Neural cell (in vitro differentiated cells): ENCODE data around the gene FOXL1. TPM values are rescaled to one million over a fixed set of nuclear protein-coding genes. Genes with fewer than 3 reads are reported as not detected.
A peak's percentile ranks its signal among the peaks of the same experiment; 100 is the strongest.

Source experiments
- H2AFZ ChIP-seq: fragments of 200-600, 300-800 bp; sonication (generic), shearing (Covaris generic); 2 replicates; pipeline ENCODE4 v1.6.0; 2014; ENCODE audit warnings: low read depth, mild to moderate bottlenecking, antibody characterized with exemption, low read length, moderate library complexity
- H3F3A ChIP-seq: fragments of 200-600 bp; shearing (Covaris generic); 2 replicates; pipeline ENCODE4 v1.6.1; 2016; ENCODE audit warnings: mild to moderate bottlenecking, moderate library complexity, mixed read lengths, antibody characterized with exemption, low read length; ENCODE audit not compliant: insufficient read depth, poor library complexity, severe bottlenecking
- H3K27ac ChIP-seq: fragments of 200-600, 300-800 bp; sonication (generic), shearing (Covaris generic); 2 replicates; pipeline ENCODE4 v1.5.1; 2014; ENCODE audit warnings: mild to moderate bottlenecking, low read length, moderate library complexity
- H3K27me3 ChIP-seq: fragments of 300-800, 200-600 bp; sonication (generic), shearing (Covaris generic); 2 replicates; pipeline ENCODE4 v1.6.0; 2014; ENCODE audit warnings: mild to moderate bottlenecking, low read depth, low read length, moderate library complexity; ENCODE audit not compliant: insufficient read depth
- H3K36me3 ChIP-seq: fragments of 300-800, 200-600 bp; sonication (generic), shearing (Covaris generic); 2 replicates; pipeline ENCODE4 v1.5.1; 2014; ENCODE audit warnings: mild to moderate bottlenecking, antibody characterized with exemption, low read length, moderate library complexity; ENCODE audit not compliant: insufficient read depth
- H3K4me2 ChIP-seq: fragments of 300-800, 200-600 bp; sonication (generic), shearing (Covaris generic); 2 replicates; pipeline ENCODE4 v1.6.0; 2014; ENCODE audit warnings: mild to moderate bottlenecking, low read length
- H3K4me3 ChIP-seq: fragments of 300-800, 200-600 bp; sonication (generic), shearing (Covaris generic); 2 replicates; pipeline ENCODE4 v1.5.1; 2014; ENCODE audit warnings: mild to moderate bottlenecking, low read length, moderate library complexity
- H3K79me2 ChIP-seq: fragments of 200-600 bp; shearing (Covaris generic); replicated peaks from 2 replicates; pipeline ENCODE4 v1.6.0; 2014; ENCODE audit warnings: mild to moderate bottlenecking, low read length, moderate library complexity; ENCODE audit not compliant: insufficient read depth
- H3K9ac ChIP-seq: fragments of 300-800, 200-600 bp; sonication (generic), shearing (Covaris generic); 2 replicates; pipeline ENCODE4 v1.6.1; 2016; ENCODE audit warnings: mild to moderate bottlenecking, low read length, mixed read lengths
- H3K9me2 ChIP-seq: fragments of 200-600 bp; shearing (Covaris generic); 2 replicates; pipeline ENCODE4 v1.6.1; 2016; ENCODE audit warnings: mild to moderate bottlenecking, low read length, mixed read lengths; ENCODE audit not compliant: insufficient read depth
- H3K9me3 ChIP-seq: fragments of 200-600, 300-800 bp; sonication (generic), shearing (Covaris generic); 2 replicates; pipeline ENCODE4 v1.6.1; 2016; ENCODE audit warnings: mild to moderate bottlenecking, mixed run types, low read length, moderate library complexity, mixed read lengths
- H4K20me1 ChIP-seq: fragments of 200-600 bp; shearing (Covaris generic); 2 replicates; pipeline ENCODE4 v1.6.1; 2016; ENCODE audit warnings: mild to moderate bottlenecking, mixed run types; ENCODE audit not compliant: insufficient read depth
- CTCF ChIP-seq: fragments of 450-650 bp; IDR thresholded peaks from 2 replicates; pipeline ENCODE4 v1.5.1; 2014; ENCODE audit warnings: antibody characterized with exemption, mild to moderate bottlenecking, moderate library complexity; ENCODE audit not compliant: poor library complexity, severe bottlenecking
- EP300 ChIP-seq: fragments of 450-650 bp; conservative IDR thresholded peaks from 2 replicates; pipeline ENCODE4 v1.6.1; 2014; ENCODE audit warnings: antibody characterized with exemption, mild to moderate bottlenecking, moderate library complexity; ENCODE audit not compliant: poor library complexity, severe bottlenecking
- EZH2 ChIP-seq: fragments of 200-600, 300-800 bp; shearing (Covaris generic), sonication (generic); IDR thresholded peaks from 2 replicates; pipeline ENCODE4 v1.6.1; 2014; ENCODE audit warnings: antibody characterized with exemption, low read length, borderline replicate concordance, mild to moderate bottlenecking; ENCODE audit not compliant: insufficient read depth, poor library complexity, severe bottlenecking
- MXI1 ChIP-seq: fragments of 450-650 bp; conservative IDR thresholded peaks from 2 replicates; pipeline ENCODE4 v1.6.1; 2014; ENCODE audit warnings: antibody characterized with exemption, mild to moderate bottlenecking; ENCODE audit not compliant: poor library complexity, severe bottlenecking
- POLR2AphosphoS5 ChIP-seq: IDR thresholded peaks from 2 replicates; pipeline ENCODE4 v1.6.1; 2012
- RAD21 ChIP-seq: fragments of 450-650 bp; conservative IDR thresholded peaks from 2 replicates; pipeline ENCODE4 v1.6.1; 2014; ENCODE audit warnings: antibody characterized with exemption, mild to moderate bottlenecking, moderate library complexity
- REST ChIP-seq: IDR thresholded peaks from 2 replicates; pipeline ENCODE4 v1.6.1; 2012; ENCODE audit warnings: borderline replicate concordance
- SMC3 ChIP-seq: fragments of 450-650 bp; conservative IDR thresholded peaks from 2 replicates; pipeline ENCODE4 v1.6.1; 2014; ENCODE audit warnings: antibody characterized with exemption, mild to moderate bottlenecking, moderate library complexity; ENCODE audit not compliant: poor library complexity
- TAF1 ChIP-seq: IDR thresholded peaks from 2 replicates; pipeline ENCODE4 v1.6.1; 2012; ENCODE audit warnings: low read depth
- polyA plus RNA-seq: library from polyadenylated mRNA; depleted of rRNA; stranded (reverse); fragments of >200 nt; gene quantifications from 2 replicates; pipeline ENCODE4 v1.2.3, GENCODE V29; 2014

FOXL1 gene
- polyA plus RNA-seq, 1 donor from 2014 or later = 0.07 TPM

- H3K79me2 ChIP-seq = no peaks in the 10 kb centered on the region
- peaks cover 88% of the 10 kb centered on the region for H3K27me3 ChIP-seq
- H3K9me2 ChIP-seq = no peaks in the 10 kb centered on the region
- no peak overlapping the region for H3K27ac ChIP-seq
- no peak overlapping the region for H2AFZ ChIP-seq
- H3K36me3 ChIP-seq = no peaks in the 10 kb centered on the region
- no peak overlapping the region for H3K4me2 ChIP-seq
- H3K9ac ChIP-seq = no peak overlapping the region
- no peaks in the 10 kb centered on the region for H4K20me1 ChIP-seq
- TF ChIP-seq CTCF (no peak), RAD21 (no peak), REST (no peak), MXI1 (no peak), SMC3 (no peak), EP300 (no peak), EZH2 (peak; percentile 99), TAF1 (no peak)
- no peaks in the 10 kb centered on the region for H3F3A ChIP-seq
- H3K4me3 ChIP-seq = no peak overlapping the region
- H3K9me3 ChIP-seq = no peaks in the 10 kb centered on the region
Observed at GRCh38 chr16:86567701-86568581, 10.4 kb upstream of the FOXL1 start.

GRCh38 chr16:86568677-86569623 is 9.4 kb upstream of the FOXL1 start:
- H2AFZ ChIP-seq = no peak overlapping the region
- no peaks in the 10 kb centered on the region for H3K9me3 ChIP-seq
- H3K9ac ChIP-seq = no peak overlapping the region
- no peaks in the 10 kb centered on the region for H4K20me1 ChIP-seq
- no peaks in the 10 kb centered on the region for H3F3A ChIP-seq
- H3K36me3 ChIP-seq = no peaks in the 10 kb centered on the region
- no peak for TF ChIP-seq POLR2AphosphoS5
- peak; percentile 97 for TF ChIP-seq EZH2
- no peak for TF ChIP-seq SMC3
- TF ChIP-seq REST = no peak
- H3K27me3 ChIP-seq = peaks cover 97% of the 10 kb centered on the region
- no peak overlapping the region for H3K4me2 ChIP-seq
- no peaks in the 10 kb centered on the region for H3K9me2 ChIP-seq
- H3K79me2 ChIP-seq = no peaks in the 10 kb centered on the region
- no peak overlapping the region for H3K4me3 ChIP-seq
- H3K27ac ChIP-seq = no peak overlapping the region
